ENCODE data around the gene LSP1.

The LSP1 gene

DNA sequence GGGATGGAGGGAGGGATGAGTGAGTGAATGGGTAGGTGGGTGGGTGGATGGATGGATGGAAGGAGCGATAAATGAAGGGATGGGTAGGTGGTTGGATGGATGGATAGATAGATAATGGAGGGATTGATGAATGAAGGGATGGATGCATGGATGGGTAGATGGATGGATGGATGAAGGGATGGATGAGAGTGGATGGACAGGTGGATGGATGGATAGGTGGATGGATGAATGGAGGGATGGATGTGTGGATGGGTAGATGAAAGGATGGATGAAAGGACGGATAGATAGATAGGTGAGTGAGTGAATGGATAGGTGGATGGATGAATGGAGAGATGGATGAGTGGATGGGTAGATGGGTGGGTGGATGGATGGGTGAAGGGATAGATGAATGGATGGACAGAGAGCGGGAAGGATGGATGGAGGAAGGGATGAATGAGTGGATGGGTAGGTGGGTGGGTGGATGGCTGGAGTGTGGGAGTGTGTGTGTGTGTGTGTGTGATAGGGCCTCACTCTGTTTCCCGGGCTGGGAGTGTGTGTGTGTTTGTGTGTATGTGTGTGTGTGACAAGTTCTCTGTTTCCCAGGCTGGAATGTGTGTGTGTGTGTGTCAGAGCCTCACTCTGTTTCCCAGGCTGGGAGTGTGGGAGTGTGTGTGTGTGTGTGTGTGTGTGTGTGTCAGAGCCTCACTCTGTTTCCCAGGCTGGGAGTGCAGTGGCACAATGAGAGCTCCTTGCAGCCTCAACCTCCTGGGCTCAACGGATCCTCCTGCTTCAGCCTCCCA is 40.9 kb downstream of the LSP1 start:
- DNase-seq = no peak

- DNase-seq = no peak
These were observed 41.9 kb downstream of the LSP1 start for GRCh38 chr11:1894759-1895158.

DNA sequence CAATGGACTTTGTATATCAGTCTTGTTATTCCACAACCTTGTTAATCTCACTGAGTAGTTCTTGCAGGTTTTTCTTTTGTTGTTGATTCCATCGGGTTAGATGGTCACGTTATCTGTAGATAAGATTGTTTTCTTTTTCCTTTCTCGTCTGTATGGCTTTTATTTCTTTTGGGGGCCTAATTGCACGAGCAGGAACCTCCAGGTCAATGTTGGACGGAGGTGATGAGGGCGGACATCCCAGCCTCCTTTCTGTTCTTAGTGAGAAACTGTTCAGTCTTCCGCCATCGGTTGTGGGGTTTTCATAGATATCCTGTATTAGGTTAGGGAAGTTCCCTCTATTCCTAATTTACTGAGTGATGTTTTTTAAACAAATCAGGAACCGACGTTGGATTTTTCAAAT is 43.6 kb downstream of the LSP1 start:
- DNase-seq = no peak

GRCh38 chr11:1896923-1897322 is 44.0 kb downstream of the LSP1 start:
- DNase-seq = no peak

GRCh38 chr11:1899090-1899489 is 46.2 kb downstream of the LSP1 start:
- no peak for DNase-seq

- no peak for DNase-seq
These were observed 46.8 kb downstream of the LSP1 start for GRCh38 chr11:1899686-1900085.

DNA sequence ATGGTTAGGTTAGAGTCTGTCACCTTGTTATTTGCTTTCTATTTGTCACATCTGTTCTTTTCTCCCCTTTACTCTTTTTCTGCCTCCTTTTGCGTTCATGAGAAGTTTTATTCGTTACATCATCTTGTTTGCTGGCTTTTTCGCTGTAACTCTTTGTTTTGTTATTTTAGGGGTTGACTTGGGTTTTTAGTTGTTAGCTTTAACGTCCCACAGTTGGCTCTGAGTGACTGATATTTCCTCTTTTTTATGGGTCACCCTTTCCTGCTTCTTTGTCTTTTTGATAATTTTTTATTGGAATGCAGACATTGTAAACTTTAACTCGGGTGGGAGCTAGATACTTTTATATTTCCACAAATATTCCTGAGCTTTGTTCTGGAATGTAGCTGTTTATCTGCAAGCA is 53.3 kb downstream of the LSP1 start:
- no peak for DNase-seq

DNA sequence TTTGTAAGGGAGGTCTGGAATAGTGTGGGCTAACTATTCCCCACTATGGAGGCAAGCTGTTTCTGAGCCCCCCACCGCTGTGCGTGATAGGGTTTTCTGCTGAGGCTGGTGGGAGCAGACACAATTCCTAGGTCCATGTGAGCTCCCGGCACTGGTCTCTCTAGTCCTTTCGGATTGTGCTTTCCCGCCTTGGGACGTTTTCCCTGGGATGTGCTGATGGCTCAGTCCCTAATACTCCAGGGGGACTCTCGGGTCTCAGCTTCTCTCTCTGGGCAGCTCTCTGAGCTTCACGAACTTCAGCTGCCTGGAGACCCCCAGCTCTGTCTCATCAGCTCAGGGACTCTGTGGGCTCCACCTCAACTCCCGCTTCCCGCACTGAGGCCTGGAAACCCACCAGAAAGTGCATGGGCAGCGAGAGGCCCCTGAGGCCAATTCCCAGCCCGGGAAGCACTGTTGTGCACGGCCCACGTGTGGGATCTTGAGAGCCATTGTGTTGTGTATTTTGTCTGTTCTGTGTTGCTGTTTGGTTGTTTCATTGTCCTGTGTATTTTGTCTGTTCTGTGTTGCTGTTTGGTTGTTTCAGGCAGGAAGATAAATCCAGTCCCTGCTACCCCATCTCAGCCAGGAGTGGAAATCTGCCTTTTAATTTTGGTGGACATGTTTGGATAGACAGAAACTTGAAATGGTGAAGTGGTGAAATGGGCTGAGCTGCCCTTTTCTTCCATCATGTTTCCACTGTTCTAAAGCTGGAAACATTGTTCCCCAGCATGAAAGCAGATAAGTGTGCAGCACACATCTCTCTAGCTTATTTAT is 53.9 kb downstream of the LSP1 start:
- DNase-seq = no peak

DNA sequence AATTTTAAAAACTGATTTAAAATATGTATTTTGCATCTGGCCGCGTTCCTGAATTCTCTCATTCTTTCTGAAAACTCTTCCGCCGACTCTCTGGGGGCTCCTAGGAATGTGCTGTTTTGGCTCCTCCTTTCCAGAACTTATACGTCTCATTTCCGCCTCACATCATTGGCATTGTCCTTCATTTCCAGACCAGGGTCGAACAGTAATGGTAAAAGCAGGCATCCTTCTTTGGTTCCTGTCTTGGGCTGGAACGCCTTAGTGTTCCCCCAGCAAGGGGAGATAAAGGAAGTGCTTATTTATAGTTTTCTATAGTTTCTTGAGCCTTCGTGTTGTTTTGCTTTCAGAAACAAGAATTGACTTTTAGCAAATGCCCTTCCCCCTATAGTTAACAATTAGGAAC is 55.7 kb downstream of the LSP1 start:
- no peak for DNase-seq

DNA sequence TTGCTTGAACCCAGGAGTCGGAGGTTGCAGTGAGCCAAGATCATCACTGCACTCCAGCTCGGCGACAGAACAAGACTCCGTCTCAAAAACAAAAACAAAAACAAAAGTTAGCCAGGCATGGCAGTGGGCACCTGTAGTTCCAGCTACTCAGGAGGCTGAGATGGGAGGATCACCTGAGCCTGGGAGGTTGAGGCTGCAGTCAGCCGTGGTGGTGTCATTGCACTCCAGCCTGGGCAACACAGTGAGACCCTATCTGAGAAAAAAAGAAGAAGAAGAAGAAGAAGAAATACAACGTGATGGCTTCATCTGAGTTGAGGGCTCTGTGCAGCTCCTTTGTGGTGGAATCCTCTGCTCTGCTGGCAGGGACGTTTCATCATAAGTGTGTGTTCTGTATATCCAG is 56.6 kb downstream of the LSP1 start:
- DNase-seq = no peak

GRCh38 chr11:1912289-1912878 is 59.5 kb downstream of the LSP1 start:
- no peak for DNase-seq

DNA sequence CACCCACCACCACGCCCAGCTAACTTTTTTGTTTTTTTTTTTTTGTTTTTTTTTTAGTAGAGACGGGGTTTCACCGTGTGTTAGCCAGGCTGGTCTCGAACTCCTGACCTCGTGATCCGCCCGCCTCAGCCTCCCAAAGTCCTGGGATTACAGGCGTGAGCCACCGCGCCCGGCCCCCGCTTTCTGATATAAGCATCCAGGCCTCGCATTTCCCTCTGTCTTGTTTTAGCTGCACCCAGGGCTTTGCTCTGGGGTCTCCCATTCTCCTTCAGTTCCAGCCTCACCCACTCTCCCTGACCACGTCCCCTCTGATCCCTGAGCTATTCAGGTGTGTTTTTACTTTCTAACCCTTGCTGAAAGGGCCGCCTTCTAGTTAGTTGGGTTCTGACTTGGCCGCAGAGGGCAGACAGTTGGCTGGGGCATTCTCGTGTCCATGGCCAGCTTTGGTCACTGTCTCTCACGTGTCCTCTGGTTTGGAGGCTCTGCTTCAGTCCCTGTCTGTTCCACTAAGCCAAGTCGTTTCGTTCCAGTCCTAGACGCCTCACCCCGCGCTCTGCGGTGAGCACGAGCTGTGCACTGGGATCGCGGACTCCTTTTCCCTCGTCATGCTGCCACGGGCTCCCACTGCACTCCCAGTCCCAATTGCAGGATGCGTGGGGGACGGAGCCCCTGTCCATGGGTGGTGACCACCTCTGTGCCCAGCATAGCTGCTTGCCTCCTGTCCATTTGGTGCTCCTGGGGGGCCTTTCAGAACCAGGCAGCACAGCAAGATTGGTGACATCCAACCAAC is 60.6 kb downstream of the LSP1 start:
- DNase-seq = no peak

GRCh38 chr11:1915795-1916131 is 62.9 kb downstream of the LSP1 start:
- DNase-seq = no peak

DNA sequence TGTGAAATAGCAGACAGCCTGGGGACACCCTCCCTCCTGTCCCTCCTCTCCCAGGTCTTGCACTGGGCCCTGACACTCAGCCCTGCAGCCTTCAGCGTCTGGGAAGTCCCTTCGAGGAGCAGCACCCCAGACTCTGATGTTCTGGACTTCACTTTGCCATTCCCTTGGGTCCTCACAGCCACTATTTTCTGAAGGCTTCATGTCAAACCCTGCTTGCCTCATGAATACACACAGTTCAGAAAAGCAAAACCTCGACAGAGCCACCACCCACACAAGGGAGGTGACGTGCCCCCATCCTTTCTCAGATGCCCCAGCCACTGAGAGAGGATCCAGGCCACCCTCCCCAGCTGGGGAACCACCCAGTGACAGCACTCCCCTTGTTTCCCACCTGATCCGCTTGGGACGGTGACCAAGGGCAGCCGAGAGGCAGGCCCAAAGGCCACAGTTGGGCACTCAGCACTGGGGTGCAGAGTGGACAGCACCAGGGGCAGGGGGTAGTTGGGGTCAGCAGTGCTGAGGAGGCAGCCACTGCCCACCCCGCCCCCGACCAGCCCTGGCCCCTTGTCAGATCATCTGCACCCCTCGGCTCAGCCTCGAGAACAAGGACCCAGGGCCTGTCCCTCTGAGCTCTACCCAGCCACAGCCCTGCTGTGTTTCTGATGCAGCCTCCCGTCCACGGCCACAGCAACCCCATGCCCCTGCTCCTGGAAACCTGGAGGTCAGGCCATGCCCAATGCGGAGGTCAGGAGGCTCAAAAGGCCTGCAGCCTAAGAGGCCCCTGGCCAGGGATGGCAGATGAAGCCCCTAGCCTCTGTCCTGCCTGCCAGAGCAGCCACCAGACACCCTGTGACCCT is 63.5 kb downstream of the LSP1 start:
- DNase-seq = no peak

DNA sequence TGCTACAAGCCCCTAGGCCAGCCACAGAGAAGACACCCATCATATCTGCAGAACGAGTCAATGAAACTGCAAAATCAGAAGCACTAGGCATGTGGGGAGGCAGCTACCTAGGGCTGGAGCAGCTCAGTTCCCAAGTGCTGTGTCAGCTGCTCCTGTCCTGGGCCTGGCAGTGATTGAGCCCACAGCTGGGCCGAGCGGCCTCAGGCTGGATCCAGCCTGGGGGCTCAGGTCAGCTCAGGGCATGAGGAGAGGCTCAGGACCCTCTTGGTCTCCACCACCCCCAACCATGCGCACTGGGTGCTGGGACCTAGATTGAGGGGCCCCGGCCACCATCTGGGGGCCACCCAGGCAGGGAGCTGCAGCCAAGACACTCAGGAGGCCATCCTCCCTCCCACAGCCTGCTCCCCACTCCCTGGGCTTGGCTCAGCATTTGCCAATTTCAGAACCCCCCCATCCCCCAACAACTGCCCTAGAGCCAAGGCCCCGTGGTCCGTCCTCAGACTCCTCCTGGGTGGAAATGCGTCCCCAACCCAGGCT is 64.2 kb downstream of the LSP1 start:
- DNase-seq = no peak

GRCh38 chr11:1917523-1918435 is 64.9 kb downstream of the LSP1 start:
- no peak for DNase-seq

DNA sequence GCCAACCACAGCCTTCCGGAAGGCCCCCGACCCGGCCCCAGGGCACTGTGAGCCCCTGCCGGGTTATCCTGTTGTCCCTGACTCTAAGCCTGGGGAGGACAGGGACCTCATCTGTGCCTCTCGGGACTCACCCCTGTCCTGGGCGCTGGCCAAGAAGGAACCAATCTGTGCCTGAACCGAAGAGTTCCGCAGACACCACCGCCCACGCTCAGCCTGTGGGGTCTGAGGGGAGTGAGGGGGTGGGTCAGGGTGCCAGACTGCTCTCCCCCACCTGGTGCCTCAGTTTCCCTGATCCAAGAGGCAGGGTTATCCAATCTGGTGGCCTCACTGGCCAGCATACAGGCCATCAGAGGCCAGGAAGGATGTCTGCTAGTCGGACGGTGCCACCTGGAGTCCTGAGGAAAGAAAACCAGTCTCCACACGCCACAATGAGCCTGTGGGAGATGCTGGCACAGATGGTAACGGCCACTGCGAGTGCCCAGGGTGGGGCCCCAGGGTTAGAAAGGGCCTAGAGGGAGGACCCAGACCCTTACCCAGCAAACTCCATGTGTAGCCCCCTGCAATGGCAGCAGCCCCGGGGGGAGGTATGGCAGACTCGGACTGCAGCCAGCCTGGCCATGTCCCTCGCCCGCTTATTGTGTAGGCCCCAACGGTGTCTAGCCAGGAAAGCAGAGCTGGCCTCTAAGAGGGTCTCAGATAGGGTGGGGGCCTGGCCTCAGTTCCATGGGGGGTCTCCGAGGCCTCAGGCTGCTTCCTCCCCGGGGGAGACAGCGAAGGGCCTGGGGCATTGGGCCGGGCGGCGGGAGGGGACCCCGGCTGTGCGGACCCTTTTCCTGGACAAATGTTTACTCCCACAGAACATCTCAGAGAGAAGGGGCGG is 65.8 kb downstream of the LSP1 start:
- no peak for DNase-seq

DNA sequence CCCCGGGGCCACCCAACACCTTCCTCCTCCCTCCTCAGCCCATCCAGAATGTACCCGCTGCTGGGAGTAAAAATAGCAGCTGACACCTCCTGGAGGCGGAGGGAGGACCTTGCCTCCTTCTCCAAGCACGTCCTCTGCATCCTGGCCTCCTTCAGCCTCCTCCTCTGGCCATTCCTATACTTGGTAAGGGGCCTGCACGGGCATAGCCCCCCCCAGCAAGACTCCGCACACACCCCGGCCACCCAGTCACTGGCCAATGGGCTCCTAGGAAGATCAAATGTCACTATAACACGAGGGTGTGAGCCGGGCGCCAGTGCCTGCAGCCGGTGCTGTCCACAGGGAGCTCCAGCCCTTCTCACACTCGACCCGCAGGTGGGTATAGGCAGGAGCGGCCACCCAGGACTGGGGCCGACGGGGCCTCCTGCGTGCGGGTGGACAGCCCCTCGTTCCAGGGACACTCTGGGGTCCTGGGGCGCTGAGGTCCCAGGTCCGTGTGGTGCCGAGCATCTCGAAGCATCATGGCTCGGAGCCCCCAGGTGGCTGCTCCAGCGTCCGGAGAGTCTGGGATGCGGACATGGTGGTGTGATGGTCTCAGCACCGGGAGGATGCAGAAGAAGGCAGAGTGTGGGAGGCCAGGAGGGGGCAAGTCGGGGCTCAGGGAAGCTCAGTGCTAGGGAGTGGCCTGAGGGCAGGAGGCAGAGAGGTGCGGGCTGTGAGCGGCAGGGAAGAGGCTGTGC is 66.7 kb downstream of the LSP1 start, which contains the start of gene TNNT3:
TSS of gene TNNT3 (plus strand) at position 313 of the 737 bp plus-strand sequence. CDS start 3,172 bp downstream, outside the sequence.
- no peak for DNase-seq
